ENCODE data around the gene UGT1A7. TPM values are rescaled to one million over a fixed set of nuclear protein-coding genes. Genes with fewer than 3 reads are reported as not detected.

Gene UGT1A7
- total RNA-seq, 2 donors from 2014 or later, result not detected

DNA sequence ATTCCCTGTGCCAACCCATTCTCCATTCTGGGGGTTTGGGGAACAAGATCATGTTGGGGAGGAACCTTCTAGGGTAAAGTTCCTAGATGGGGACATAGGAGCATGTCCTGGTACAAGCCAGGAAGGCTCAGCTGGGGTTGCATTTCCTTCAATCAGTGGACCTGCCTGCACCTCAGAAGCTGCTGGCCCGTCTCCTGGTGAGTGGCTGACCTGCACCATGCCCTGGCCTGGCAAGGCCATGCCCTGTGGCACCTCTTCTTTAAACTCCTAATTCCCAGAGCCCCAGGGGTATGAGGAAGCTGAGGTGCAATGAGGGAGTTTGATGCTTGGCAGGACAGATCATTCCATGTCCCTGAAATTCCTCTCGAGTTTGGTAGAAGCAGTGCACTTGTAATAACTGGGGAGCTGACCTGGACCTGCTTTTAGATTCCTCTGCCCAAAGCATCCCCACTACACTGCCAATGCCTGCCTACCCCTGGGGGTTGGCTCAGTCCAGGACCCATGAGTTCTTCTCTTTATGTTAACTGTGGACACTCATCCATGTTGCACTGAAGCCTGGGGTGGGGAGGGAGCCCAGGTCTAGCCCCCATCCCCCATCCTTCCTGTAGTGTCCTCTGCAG lies 121.7 kb downstream of the UGT1A7 start:
- no peak for ATAC-seq (replicated peaks in 1 of 2)
- peaks cover 17% of the 10 kb centered on the region for H3K27me3 Mint-ChIP-seq (ENCODE audit: low read depth)
- no peaks in the 10 kb centered on the region for H3K4me1 Mint-ChIP-seq (ENCODE audit: low read depth)
- no peak overlapping the region for H3K27ac Mint-ChIP-seq
- no peak overlapping the region for H3K4me3 Mint-ChIP-seq
- peaks cover 0 to 4% of the 10 kb centered on the region in 2 donors for H3K9me3 Mint-ChIP-seq
- no peak for DNase-seq
- no peaks in the 10 kb centered on the region for H3K36me3 Mint-ChIP-seq (ENCODE audit: insufficient read depth in 2 of 2)

- ATAC-seq (replicated peaks in 1 of 2) (no peak), DNase-seq (no peak)
- no peak overlapping the region for H3K4me3 Mint-ChIP-seq
- H3K36me3 Mint-ChIP-seq (ENCODE audit: insufficient read depth in 2 of 2), result no peaks in the 10 kb centered on the region
- peaks cover 17% of the 10 kb centered on the region for H3K27me3 Mint-ChIP-seq (ENCODE audit: low read depth)
- H3K9me3 Mint-ChIP-seq, result peaks cover 0 to 4% of the 10 kb centered on the region in 2 donors
- H3K27ac Mint-ChIP-seq, result no peak overlapping the region
- H3K4me1 Mint-ChIP-seq (ENCODE audit: low read depth), result no peaks in the 10 kb centered on the region
These were observed 122.3 kb downstream of the UGT1A7 start for GRCh38 chr2:233803994-233804393.

GRCh38 chr2:233807215-233807865 lies 125.6 kb downstream of the UGT1A7 start:
- no peak for ATAC-seq (replicated peaks in 1 of 2)
- no peaks in the 10 kb centered on the region for H3K4me1 Mint-ChIP-seq (ENCODE audit: low read depth)
- peaks cover 16% of the 10 kb centered on the region for H3K27me3 Mint-ChIP-seq (ENCODE audit: low read depth)
- DNase-seq, result no peak
- no peaks in the 10 kb centered on the region for H3K9me3 Mint-ChIP-seq
- H3K4me3 Mint-ChIP-seq, result no peak overlapping the region
- H3K27ac Mint-ChIP-seq, result no peak overlapping the region
- no peaks in the 10 kb centered on the region for H3K36me3 Mint-ChIP-seq (ENCODE audit: insufficient read depth in 2 of 2)

GRCh38 chr2:233807966-233808935 lies 126.5 kb downstream of the UGT1A7 start:
- ATAC-seq (replicated peaks in 1 of 2), result no peak
- Mint-ChIP-seq H3K27ac (no peak overlapping the region), H3K4me1 (ENCODE audit: low read depth) (no peaks in the 10 kb centered on the region), H3K9me3 (no peaks in the 10 kb centered on the region), H3K4me3 (no peak overlapping the region), H3K27me3 (ENCODE audit: low read depth) (peaks cover 8% of the 10 kb centered on the region), H3K36me3 (ENCODE audit: insufficient read depth in 2 of 2) (no peaks in the 10 kb centered on the region)
- DNase-seq, result no peak

- Mint-ChIP-seq H3K4me1 (ENCODE audit: low read depth) (no peaks in the 10 kb centered on the region), H3K27me3 (ENCODE audit: low read depth) (peaks cover 4% of the 10 kb centered on the region), H3K9me3 (no peaks in the 10 kb centered on the region), H3K27ac (no peak overlapping the region), H3K4me3 (no peak overlapping the region), H3K36me3 (ENCODE audit: insufficient read depth in 2 of 2) (no peaks in the 10 kb centered on the region)
- DNase-seq, result no peak
- ATAC-seq (replicated peaks in 1 of 2), result no peak
These were observed 128.7 kb downstream of the UGT1A7 start for GRCh38 chr2:233810385-233810784.

- no peak for DNase-seq
- Mint-ChIP-seq H3K9me3 (no peaks in the 10 kb centered on the region), H3K27ac (no peak overlapping the region), H3K36me3 (ENCODE audit: insufficient read depth in 2 of 2) (no peaks in the 10 kb centered on the region), H3K4me1 (ENCODE audit: low read depth) (no peaks in the 10 kb centered on the region), H3K27me3 (ENCODE audit: low read depth) (peaks cover 10% of the 10 kb centered on the region), H3K4me3 (no peak overlapping the region)
- no peak for ATAC-seq (replicated peaks in 1 of 2)
These were observed 129.4 kb downstream of the UGT1A7 start for GRCh38 chr2:233811087-233811486.

- H3K27ac Mint-ChIP-seq, result no peak overlapping the region
- H3K36me3 Mint-ChIP-seq (ENCODE audit: insufficient read depth in 2 of 2), result no peaks in the 10 kb centered on the region
- peaks cover 10% of the 10 kb centered on the region for H3K27me3 Mint-ChIP-seq (ENCODE audit: low read depth)
- DNase-seq (no peak), ATAC-seq (replicated peaks in 1 of 2) (no peak)
- no peaks in the 10 kb centered on the region for H3K9me3 Mint-ChIP-seq
- no peak overlapping the region for H3K4me3 Mint-ChIP-seq
- H3K4me1 Mint-ChIP-seq (ENCODE audit: low read depth), result no peaks in the 10 kb centered on the region
These were observed 130.0 kb downstream of the UGT1A7 start for GRCh38 chr2:233811732-233812131.

GRCh38 chr2:233813236-233814055 lies 131.7 kb downstream of the UGT1A7 start:
- no peaks in the 10 kb centered on the region for H3K9me3 Mint-ChIP-seq
- ATAC-seq (replicated peaks in 1 of 2), result no peak
- H3K36me3 Mint-ChIP-seq (ENCODE audit: insufficient read depth in 2 of 2), result no peaks in the 10 kb centered on the region
- no peak overlapping the region for H3K4me3 Mint-ChIP-seq
- no peak for DNase-seq
- no peak overlapping the region for H3K27ac Mint-ChIP-seq
- no peaks in the 10 kb centered on the region for H3K4me1 Mint-ChIP-seq (ENCODE audit: low read depth)
- H3K27me3 Mint-ChIP-seq (ENCODE audit: low read depth), result peaks cover 10% of the 10 kb centered on the region

DNA sequence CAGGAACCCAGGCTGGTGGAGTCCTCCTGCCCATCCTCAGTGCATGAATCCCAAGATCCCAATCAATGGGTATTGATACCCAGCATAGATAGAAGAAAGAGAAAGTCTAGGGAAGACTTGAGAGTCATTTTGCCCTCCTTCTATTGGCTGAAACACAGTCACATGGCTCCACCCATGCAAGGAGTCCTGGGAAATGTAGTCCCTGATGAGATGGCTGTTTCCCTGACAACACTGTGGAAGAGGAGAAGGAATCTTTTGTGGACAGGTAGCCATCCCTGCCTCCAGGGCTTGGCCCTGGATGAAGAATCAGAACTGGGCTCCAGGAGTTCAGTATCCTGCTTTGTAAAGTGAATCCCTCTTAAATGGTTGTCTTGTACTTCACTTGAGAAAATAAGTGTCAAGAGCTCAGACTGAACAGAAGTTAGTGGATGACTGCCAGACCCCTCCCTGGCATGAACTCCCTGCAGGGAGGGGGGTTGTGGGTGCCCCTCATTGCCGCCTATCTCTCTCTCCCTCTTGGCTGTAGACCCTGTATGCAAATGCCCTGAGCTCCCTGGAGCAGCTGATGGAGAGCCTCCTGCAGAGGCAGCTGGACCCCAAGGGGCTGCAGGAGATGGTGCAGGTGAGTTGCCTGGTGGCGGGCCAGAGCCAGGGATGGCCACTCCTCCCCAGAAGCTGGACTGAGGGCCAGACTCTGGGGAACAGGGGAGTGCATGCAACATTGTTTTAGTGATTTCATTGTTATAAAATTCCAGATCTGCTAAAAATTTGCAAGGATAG lies 132.5 kb downstream of the UGT1A7 start:
- no peaks in the 10 kb centered on the region for H3K9me3 Mint-ChIP-seq

GRCh38 chr2:233815861-233816260 lies 134.2 kb downstream of the UGT1A7 start:
- ATAC-seq (replicated peaks in 1 of 2) (no peak), DNase-seq (no peak)
- no peaks in the 10 kb centered on the region for H3K4me1 Mint-ChIP-seq (ENCODE audit: low read depth)
- H3K9me3 Mint-ChIP-seq, result no peaks in the 10 kb centered on the region
- H3K36me3 Mint-ChIP-seq (ENCODE audit: insufficient read depth in 2 of 2), result no peaks in the 10 kb centered on the region
- H3K27ac Mint-ChIP-seq, result no peak overlapping the region
- no peak overlapping the region for H3K4me3 Mint-ChIP-seq
- peaks cover 10% of the 10 kb centered on the region for H3K27me3 Mint-ChIP-seq (ENCODE audit: low read depth)

More for the DNA sequence above, 132.5 kb downstream of the UGT1A7 start:
- no peak for ATAC-seq (replicated peaks in 1 of 2)
- H3K27ac Mint-ChIP-seq, result no peak overlapping the region
- no peak for DNase-seq
- H3K27me3 Mint-ChIP-seq (ENCODE audit: low read depth), result peaks cover 10% of the 10 kb centered on the region
- no peaks in the 10 kb centered on the region for H3K36me3 Mint-ChIP-seq (ENCODE audit: insufficient read depth in 2 of 2)
- H3K4me3 Mint-ChIP-seq, result no peak overlapping the region
- H3K4me1 Mint-ChIP-seq (ENCODE audit: low read depth), result no peaks in the 10 kb centered on the region

DNA sequence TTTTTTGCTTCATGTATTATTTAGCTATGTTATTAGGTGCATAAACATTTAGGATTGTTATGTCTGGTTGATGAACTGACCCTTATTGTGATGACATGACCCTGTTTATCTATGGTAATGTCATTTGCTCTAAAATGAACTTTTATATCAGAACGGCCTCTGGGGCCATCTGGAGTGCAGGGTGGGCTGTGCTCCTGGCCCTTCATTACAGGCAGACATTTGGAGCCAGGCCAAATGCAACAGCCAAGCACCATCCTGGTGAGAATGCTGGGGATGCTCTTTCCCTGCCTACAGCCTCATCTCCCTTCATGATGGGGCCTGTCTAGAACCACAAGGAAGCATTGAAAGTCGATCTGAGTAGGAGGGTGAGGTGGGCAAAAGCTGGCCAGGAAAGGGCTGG lies 134.6 kb downstream of the UGT1A7 start:
- Mint-ChIP-seq H3K9me3 (no peaks in the 10 kb centered on the region), H3K4me1 (ENCODE audit: low read depth) (no peaks in the 10 kb centered on the region), H3K27ac (no peak overlapping the region), H3K4me3 (no peak overlapping the region), H3K36me3 (ENCODE audit: insufficient read depth in 2 of 2) (no peaks in the 10 kb centered on the region), H3K27me3 (ENCODE audit: low read depth) (peaks cover 10% of the 10 kb centered on the region)
- ATAC-seq (replicated peaks in 1 of 2), result no peak
- DNase-seq, result no peak

GRCh38 chr2:233816771-233817170 lies 135.1 kb downstream of the UGT1A7 start:
- Mint-ChIP-seq H3K4me1 (ENCODE audit: low read depth) (no peaks in the 10 kb centered on the region), H3K27ac (no peak overlapping the region), H3K36me3 (ENCODE audit: insufficient read depth in 2 of 2) (no peaks in the 10 kb centered on the region), H3K9me3 (no peaks in the 10 kb centered on the region), H3K4me3 (no peak overlapping the region), H3K27me3 (ENCODE audit: low read depth) (peaks cover 10% of the 10 kb centered on the region)
- DNase-seq (no peak), ATAC-seq (replicated peaks in 1 of 2) (no peak)

Measured in activated T-cell treated with anti-CD3 and anti-CD28 coated beads, Interleukin-2, amount 50 U/mL, for 72 hours (primary cell).